Thoracic aorta (tissue), 2 donors: ENCODE data around the gene OSBPL1A. TPM values are rescaled to one million over a fixed set of nuclear protein-coding genes. Genes with fewer than 3 reads are reported as not detected.

ENCODE experiments used
- ATAC-seq: fragments of 150-250 bp; one replicate; pipeline ENCODE4 v1.8.0; 2017; ENCODE audit warnings: low read depth; ENCODE audit not compliant: insufficient number of reproducible peaks, low FRiP score
- DNase-seq: peaks from one replicate; pipeline ENCODE4 v3.0.0-alpha.2; 2020; ENCODE audit warnings: low spot score
- H3K27ac ChIP-seq, 2 donors: fragments of 200-600 bp; sonication (generic); 1 replicate in 1 of 2; 2 replicates in 1 of 2; pipeline ENCODE4 v1.5.1; 2016; ENCODE audit warnings: mild to moderate bottlenecking in 2 of 2, moderate library complexity in 2 of 2
- H3K27me3 ChIP-seq: fragments of 200-600 bp; sonication (generic); replicated peaks from 2 replicates; pipeline ENCODE4 v1.6.0; 2016; ENCODE audit warnings: mild to moderate bottlenecking; ENCODE audit not compliant: insufficient read depth
- H3K36me3 ChIP-seq: fragments of 200-600 bp; sonication (generic); one replicate; pipeline ENCODE4 v1.5.1; 2016
- H3K4me1 ChIP-seq, 2 donors: fragments of 200-600 bp; sonication (generic); 1 replicate in 1 of 2; 2 replicates in 1 of 2; pipeline versions ENCODE4 v1.5.1 to v1.6.0; 2016; ENCODE audit warnings: low read depth in 2 of 2, mild to moderate bottlenecking in 1 of 2; ENCODE audit not compliant: control insufficient read depth in 1 of 2
- H3K4me3 ChIP-seq: fragments of 200-600 bp; sonication (generic); 2 replicates; pipeline ENCODE4 v1.5.1; 2016; ENCODE audit warnings: mild to moderate bottlenecking
- H3K9me3 ChIP-seq: fragments of 200-600 bp; sonication (generic); 2 replicates; pipeline ENCODE4 v1.5.1; 2016
- total RNA-seq, 2 donors: library from RNA; depleted of rRNA; stranded (reverse); fragments of >200 nt; gene quantifications; one replicate each; pipeline versions ENCODE4 v1.1.0 to v1.2.3, GENCODE V29; 2016
- TF ChIP-seq, protein P1 (sequence below): fragments of 200-600 bp; sonication (generic); IDR thresholded peaks from one replicate; pipeline ENCODE4 v1.5.1; 2019; ENCODE audit warnings: antibody characterized with exemption

OSBPL1A gene
- total RNA-seq, 2 donors from 2014 or later = 35.1 to 53.7 TPM

DNA sequence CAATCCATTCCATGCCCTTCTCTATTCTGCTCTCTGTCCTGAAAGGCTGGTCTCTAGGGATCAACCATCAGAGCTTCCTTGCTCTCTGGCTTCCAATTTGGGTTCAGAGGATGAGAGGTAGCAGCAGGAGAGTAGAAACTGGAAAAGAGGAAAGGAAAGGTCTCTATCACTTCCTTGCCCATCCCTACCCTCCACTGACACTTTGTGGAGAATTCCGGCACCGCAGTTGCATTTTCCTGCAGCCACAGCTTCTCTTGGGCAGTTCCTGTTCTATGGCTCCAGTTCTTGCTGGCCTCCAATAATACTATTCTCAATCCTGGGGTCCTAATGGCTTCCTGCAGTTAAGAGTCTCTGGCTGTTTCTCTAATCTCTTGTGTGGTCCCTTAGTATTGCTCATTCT lies 15.5 kb upstream of the OSBPL1A start:
- H3K4me1 ChIP-seq = no peaks in the 10 kb centered on the region
- DNase-seq (no peak), ATAC-seq (no peak)
- H3K27me3 ChIP-seq = no peaks in the 10 kb centered on the region
- H3K9me3 ChIP-seq = no peaks in the 10 kb centered on the region
- H3K36me3 ChIP-seq = no peaks in the 10 kb centered on the region
- H3K4me3 ChIP-seq = no peak overlapping the region
- TF ChIP-seq, protein P1, sequence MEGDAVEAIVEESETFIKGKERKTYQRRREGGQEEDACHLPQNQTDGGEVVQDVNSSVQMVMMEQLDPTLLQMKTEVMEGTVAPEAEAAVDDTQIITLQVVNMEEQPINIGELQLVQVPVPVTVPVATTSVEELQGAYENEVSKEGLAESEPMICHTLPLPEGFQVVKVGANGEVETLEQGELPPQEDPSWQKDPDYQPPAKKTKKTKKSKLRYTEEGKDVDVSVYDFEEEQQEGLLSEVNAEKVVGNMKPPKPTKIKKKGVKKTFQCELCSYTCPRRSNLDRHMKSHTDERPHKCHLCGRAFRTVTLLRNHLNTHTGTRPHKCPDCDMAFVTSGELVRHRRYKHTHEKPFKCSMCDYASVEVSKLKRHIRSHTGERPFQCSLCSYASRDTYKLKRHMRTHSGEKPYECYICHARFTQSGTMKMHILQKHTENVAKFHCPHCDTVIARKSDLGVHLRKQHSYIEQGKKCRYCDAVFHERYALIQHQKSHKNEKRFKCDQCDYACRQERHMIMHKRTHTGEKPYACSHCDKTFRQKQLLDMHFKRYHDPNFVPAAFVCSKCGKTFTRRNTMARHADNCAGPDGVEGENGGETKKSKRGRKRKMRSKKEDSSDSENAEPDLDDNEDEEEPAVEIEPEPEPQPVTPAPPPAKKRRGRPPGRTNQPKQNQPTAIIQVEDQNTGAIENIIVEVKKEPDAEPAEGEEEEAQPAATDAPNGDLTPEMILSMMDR = no peak
- no peak overlapping the region for H3K27ac ChIP-seq

DNA sequence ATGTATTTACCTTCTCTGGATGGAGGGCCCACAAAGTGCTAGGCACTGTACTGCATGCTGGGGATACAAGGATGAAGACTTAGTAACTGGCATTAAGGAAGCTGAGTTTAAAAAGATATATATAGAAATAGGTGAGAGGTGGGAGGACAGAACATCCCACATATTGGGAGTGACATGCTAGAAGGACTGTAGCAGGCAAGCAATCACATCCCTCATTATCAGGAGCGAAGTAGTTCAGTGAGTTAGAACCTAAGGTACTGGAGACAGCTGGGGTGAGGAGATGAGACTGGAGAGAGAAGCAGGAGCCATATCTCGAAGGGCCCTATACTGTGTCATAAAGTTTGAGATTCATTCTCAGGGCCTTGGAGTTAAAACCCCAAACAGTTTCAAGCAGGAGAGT lies 10.9 kb upstream of the OSBPL1A start:
- H3K4me3 ChIP-seq = no peak overlapping the region
- H3K4me1 ChIP-seq = no peaks in the 10 kb centered on the region
- H3K36me3 ChIP-seq = no peaks in the 10 kb centered on the region
- ATAC-seq (no peak), DNase-seq (no peak)
- TF ChIP-seq, protein P1 = no peak
- no peaks in the 10 kb centered on the region for H3K27me3 ChIP-seq
- no peaks in the 10 kb centered on the region for H3K9me3 ChIP-seq
- H3K27ac ChIP-seq = no peak overlapping the region

- no peak for DNase-seq
- no peak overlapping the region for H3K4me3 ChIP-seq
- H3K4me1 ChIP-seq = no peaks in the 10 kb centered on the region
- ATAC-seq = no peak
- no peaks in the 10 kb centered on the region for H3K9me3 ChIP-seq
- no peak overlapping the region for H3K27ac ChIP-seq
- no peaks in the 10 kb centered on the region for H3K36me3 ChIP-seq
- TF ChIP-seq, protein P1 = no peak
- no peaks in the 10 kb centered on the region for H3K27me3 ChIP-seq
Observed at GRCh38 chr18:24404591-24404990, 7.0 kb upstream of the OSBPL1A start.

- H3K4me3 ChIP-seq = no peak overlapping the region
- no peaks in the 10 kb centered on the region for H3K36me3 ChIP-seq
- H3K27ac ChIP-seq = no peak overlapping the region
- TF ChIP-seq, protein P1 = no peak
- no peak for DNase-seq
- H3K9me3 ChIP-seq = no peaks in the 10 kb centered on the region
- peaks cover 0 to 7% of the 10 kb centered on the region in 2 donors for H3K4me1 ChIP-seq
- H3K27me3 ChIP-seq = no peaks in the 10 kb centered on the region
- ATAC-seq = no peak
Observed at GRCh38 chr18:24403076-24403475, 5.5 kb upstream of the OSBPL1A start.

- no peak for ATAC-seq
- no peak overlapping the region for H3K4me3 ChIP-seq
- TF ChIP-seq, protein P1 = no peak
- no peaks in the 10 kb centered on the region for H3K36me3 ChIP-seq
- H3K27ac ChIP-seq = no peak overlapping the region
- no peak for DNase-seq
- no peaks in the 10 kb centered on the region for H3K27me3 ChIP-seq
- H3K9me3 ChIP-seq = no peaks in the 10 kb centered on the region
- peaks cover 0 to 8% of the 10 kb centered on the region in 2 donors for H3K4me1 ChIP-seq
Observed at GRCh38 chr18:24402209-24402785, 4.7 kb upstream of the OSBPL1A start.
